Measurements from ENCODE around the gene TPM2.

Gene TPM2

DNA sequence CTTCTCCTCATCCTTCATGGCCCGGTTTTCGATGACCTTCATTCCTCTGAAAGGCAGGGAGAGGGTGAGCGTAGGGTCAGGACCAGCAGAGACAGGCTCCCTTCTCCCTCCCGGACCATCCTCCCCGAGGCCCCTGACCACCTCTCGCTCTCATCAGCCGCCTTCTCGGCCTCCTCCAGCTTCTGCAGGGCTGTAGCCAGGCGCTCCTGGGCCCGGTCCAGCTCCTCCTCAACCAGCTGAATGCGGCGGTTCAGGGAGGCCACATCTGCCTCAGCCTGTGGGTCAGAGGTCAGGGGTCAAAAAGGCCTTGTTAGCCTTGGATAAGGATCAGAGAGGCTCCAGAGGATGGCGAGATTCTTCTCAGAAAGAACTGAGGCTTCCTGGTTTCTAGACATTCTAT is 4.2 kb downstream of the TPM2 start:
- Histone ChIP-seq H3K9me3 (ENCODE audit: insufficient read depth, low read length) (no peaks in the 10 kb centered on the region), H3K27me3 (ENCODE audit: low read length) (no peaks in the 10 kb centered on the region), H3F3A (ENCODE audit: insufficient read depth) (no peaks in the 10 kb centered on the region), H3K79me2 (ENCODE audit: insufficient read depth, low read length) (no peaks in the 10 kb centered on the region), H3K9ac (ENCODE audit: low read length) (no peak overlapping the region), H3K27ac (ENCODE audit: low read depth, low read length) (no peak overlapping the region), H3K4me3 (ENCODE audit: insufficient read depth, low read length, poor library complexity, severe bottlenecking) (no peak overlapping the region), H3K4me2 (ENCODE audit: low read depth, low read length, poor library complexity, severe bottlenecking) (no peak overlapping the region), H2AFZ (ENCODE audit: low read depth, low read length, severe bottlenecking) (no peak overlapping the region), H3K36me3 (ENCODE audit: low read length) (no peaks in the 10 kb centered on the region), H3K9me2 (replicated peaks; ENCODE audit: insufficient read depth, low read length) (no peaks in the 10 kb centered on the region), H4K20me1 (ENCODE audit: low read depth, low read length) (no peaks in the 10 kb centered on the region)
- TF ChIP-seq EZH2phosphoT487 (conservative IDR thresholded peaks at IDR 0.05; ENCODE audit: low read length): no peak
- TF ChIP-seq, protein P1, sequence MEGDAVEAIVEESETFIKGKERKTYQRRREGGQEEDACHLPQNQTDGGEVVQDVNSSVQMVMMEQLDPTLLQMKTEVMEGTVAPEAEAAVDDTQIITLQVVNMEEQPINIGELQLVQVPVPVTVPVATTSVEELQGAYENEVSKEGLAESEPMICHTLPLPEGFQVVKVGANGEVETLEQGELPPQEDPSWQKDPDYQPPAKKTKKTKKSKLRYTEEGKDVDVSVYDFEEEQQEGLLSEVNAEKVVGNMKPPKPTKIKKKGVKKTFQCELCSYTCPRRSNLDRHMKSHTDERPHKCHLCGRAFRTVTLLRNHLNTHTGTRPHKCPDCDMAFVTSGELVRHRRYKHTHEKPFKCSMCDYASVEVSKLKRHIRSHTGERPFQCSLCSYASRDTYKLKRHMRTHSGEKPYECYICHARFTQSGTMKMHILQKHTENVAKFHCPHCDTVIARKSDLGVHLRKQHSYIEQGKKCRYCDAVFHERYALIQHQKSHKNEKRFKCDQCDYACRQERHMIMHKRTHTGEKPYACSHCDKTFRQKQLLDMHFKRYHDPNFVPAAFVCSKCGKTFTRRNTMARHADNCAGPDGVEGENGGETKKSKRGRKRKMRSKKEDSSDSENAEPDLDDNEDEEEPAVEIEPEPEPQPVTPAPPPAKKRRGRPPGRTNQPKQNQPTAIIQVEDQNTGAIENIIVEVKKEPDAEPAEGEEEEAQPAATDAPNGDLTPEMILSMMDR (IDR thresholded peaks at IDR 0.05; ENCODE audit: insufficient read depth, low read length, poor library complexity, severe bottlenecking): no peak

DNA sequence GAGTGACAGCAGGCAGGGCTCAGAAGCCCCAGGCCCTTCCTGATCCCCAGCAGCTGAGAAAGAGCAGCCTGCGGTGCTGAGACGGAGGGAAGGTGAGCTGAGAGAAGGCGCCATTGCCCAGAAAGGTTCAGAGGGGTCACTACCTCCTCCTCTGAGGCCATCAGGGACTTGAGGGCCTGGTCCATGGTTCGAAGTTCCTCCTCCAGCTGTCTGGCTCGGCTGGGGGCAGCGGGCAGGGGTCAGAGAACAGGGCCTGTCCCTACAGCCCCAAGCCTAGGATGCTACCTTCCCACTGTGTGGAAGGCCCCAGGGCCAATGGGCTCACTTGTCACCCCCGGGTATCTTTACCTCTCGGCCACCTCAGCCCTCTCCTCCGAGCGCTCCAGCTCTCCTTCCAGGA is 4.8 kb downstream of the TPM2 start:
- no peaks in the 10 kb centered on the region for H4K20me1 ChIP-seq (ENCODE audit: low read depth, low read length)
- H3K27me3 ChIP-seq (ENCODE audit: low read length): no peaks in the 10 kb centered on the region
- no peak overlapping the region for H3K9ac ChIP-seq (ENCODE audit: low read length)
- no peak overlapping the region for H3K4me2 ChIP-seq (ENCODE audit: low read depth, low read length, poor library complexity, severe bottlenecking)
- H3K4me3 ChIP-seq (ENCODE audit: insufficient read depth, low read length, poor library complexity, severe bottlenecking): no peak overlapping the region
- TF ChIP-seq, protein P1 (IDR thresholded peaks at IDR 0.05; ENCODE audit: insufficient read depth, low read length, poor library complexity, severe bottlenecking): no peak
- TF ChIP-seq EZH2phosphoT487 (conservative IDR thresholded peaks at IDR 0.05; ENCODE audit: low read length): no peak
- no peaks in the 10 kb centered on the region for H3K9me2 ChIP-seq (replicated peaks; ENCODE audit: insufficient read depth, low read length)
- H2AFZ ChIP-seq (ENCODE audit: low read depth, low read length, severe bottlenecking): no peak overlapping the region
- no peaks in the 10 kb centered on the region for H3K79me2 ChIP-seq (ENCODE audit: insufficient read depth, low read length)
- H3F3A ChIP-seq (ENCODE audit: insufficient read depth): no peaks in the 10 kb centered on the region
- H3K9me3 ChIP-seq (ENCODE audit: insufficient read depth, low read length): no peaks in the 10 kb centered on the region
- no peaks in the 10 kb centered on the region for H3K36me3 ChIP-seq (ENCODE audit: low read length)
- H3K27ac ChIP-seq (ENCODE audit: low read depth, low read length): no peak overlapping the region

DNA sequence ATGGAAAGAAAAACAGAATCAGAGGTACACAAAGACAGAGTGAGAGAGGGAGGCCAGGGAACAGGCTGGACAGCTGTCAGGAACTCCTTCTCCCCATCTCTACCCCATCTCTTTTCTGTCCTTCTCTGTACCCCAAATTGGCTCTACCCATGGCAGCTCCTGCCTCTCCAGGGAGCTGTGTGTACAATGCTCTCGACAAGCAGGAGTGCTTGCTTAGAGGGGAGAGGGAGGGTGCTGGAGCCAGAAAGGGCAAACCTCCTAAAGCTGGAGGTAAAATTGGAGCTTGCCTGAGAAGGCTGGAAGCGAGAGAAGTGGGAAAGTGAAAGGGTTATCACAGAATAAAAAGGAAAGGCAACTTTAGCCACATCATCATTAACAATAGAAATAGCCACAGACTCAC is 6.4 kb downstream of the TPM2 start:
- no peaks in the 10 kb centered on the region for H3K27me3 ChIP-seq (ENCODE audit: low read length)
- no peaks in the 10 kb centered on the region for H3K36me3 ChIP-seq (ENCODE audit: low read length)
- no peak overlapping the region for H3K4me2 ChIP-seq (ENCODE audit: low read depth, low read length, poor library complexity, severe bottlenecking)
- H2AFZ ChIP-seq (ENCODE audit: low read depth, low read length, severe bottlenecking): no peak overlapping the region
- H3K79me2 ChIP-seq (ENCODE audit: insufficient read depth, low read length): no peaks in the 10 kb centered on the region
- no peak overlapping the region for H3K9ac ChIP-seq (ENCODE audit: low read length)
- H3K4me3 ChIP-seq (ENCODE audit: insufficient read depth, low read length, poor library complexity, severe bottlenecking): no peak overlapping the region
- no peaks in the 10 kb centered on the region for H4K20me1 ChIP-seq (ENCODE audit: low read depth, low read length)
- no peak overlapping the region for H3K27ac ChIP-seq (ENCODE audit: low read depth, low read length)
- H3K9me2 ChIP-seq (replicated peaks; ENCODE audit: insufficient read depth, low read length): no peaks in the 10 kb centered on the region
- TF ChIP-seq, protein P1 (IDR thresholded peaks at IDR 0.05; ENCODE audit: insufficient read depth, low read length, poor library complexity, severe bottlenecking): no peak
- no peak for TF ChIP-seq EZH2phosphoT487 (conservative IDR thresholded peaks at IDR 0.05; ENCODE audit: low read length)
- no peaks in the 10 kb centered on the region for H3K9me3 ChIP-seq (ENCODE audit: insufficient read depth, low read length)
- no peaks in the 10 kb centered on the region for H3F3A ChIP-seq (ENCODE audit: insufficient read depth)
